MM.1S (cell line): ENCODE measurements around the gene EFCAB3.

Experiments used
- DNase-seq: peaks from one replicate; pipeline ENCODE4 v3.0.0-alpha.2; 2015
- H2AFZ ChIP-seq: fragments of 300-600 bp; sonication (generic); 2 replicates; pipeline ENCODE4 v1.6.0; 2016; ENCODE audit warnings: antibody characterized with exemption, low read length
- H3F3A ChIP-seq: fragments of 300-600 bp; sonication (generic); 2 replicates; pipeline ENCODE4 v1.6.1; 2016; ENCODE audit warnings: mild to moderate bottlenecking, antibody characterized with exemption, low read length, moderate library complexity, mixed read lengths; ENCODE audit not compliant: insufficient read depth
- H3K27ac ChIP-seq: fragments of 300-600 bp; sonication (generic); 2 replicates; pipeline ENCODE4 v1.5.1; 2016; ENCODE audit warnings: mild to moderate bottlenecking, low read length
- H3K27me3 ChIP-seq: fragments of 300-600 bp; sonication (generic); replicated peaks from 2 replicates; pipeline ENCODE4 v1.6.0; 2016; ENCODE audit warnings: low read length; ENCODE audit not compliant: insufficient read depth
- H3K36me3 ChIP-seq: fragments of 300-600 bp; sonication (generic); replicated peaks from 2 replicates; pipeline ENCODE4 v1.6.1; 2016; ENCODE audit warnings: mild to moderate bottlenecking, low read length, mixed read lengths; ENCODE audit not compliant: insufficient read depth
- H3K4me1 ChIP-seq: fragments of 300-600 bp; sonication (generic); 2 replicates; pipeline ENCODE4 v1.6.1; 2016; ENCODE audit warnings: low read length, mixed read lengths
- H3K4me2 ChIP-seq: fragments of 300-600 bp; sonication (generic); 2 replicates; pipeline ENCODE4 v1.6.0; 2016; ENCODE audit warnings: low read depth, low read length
- H3K4me3 ChIP-seq: fragments of 300-600 bp; sonication (generic); 2 replicates; pipeline ENCODE4 v1.5.1; 2016; ENCODE audit warnings: low read length, mixed read lengths
- H3K79me2 ChIP-seq: fragments of 300-600 bp; sonication (generic); 2 replicates; pipeline ENCODE4 v1.6.1; 2016; ENCODE audit warnings: mixed run types, low read length, mixed read lengths
- H3K9ac ChIP-seq: fragments of 300-600 bp; sonication (generic); 2 replicates; pipeline ENCODE4 v1.6.1; 2016; ENCODE audit warnings: low read length, mixed read lengths
- H3K9me2 ChIP-seq: fragments of 300-600 bp; sonication (generic); replicated peaks from 2 replicates; pipeline ENCODE4 v1.6.1; 2016; ENCODE audit warnings: mild to moderate bottlenecking, low read length, mixed read lengths; ENCODE audit not compliant: insufficient read depth
- H3K9me3 ChIP-seq: fragments of 300-600 bp; sonication (generic); replicated peaks from 2 replicates; pipeline ENCODE4 v1.6.1; 2016; ENCODE audit warnings: mild to moderate bottlenecking, low read length, mixed read lengths; ENCODE audit not compliant: insufficient read depth
- H4K20me1 ChIP-seq: fragments of 300-600 bp; sonication (generic); 2 replicates; pipeline ENCODE4 v1.6.1; 2016; ENCODE audit warnings: mild to moderate bottlenecking, low read length, moderate library complexity, mixed read lengths; ENCODE audit not compliant: insufficient read depth
- EZH2 ChIP-seq: fragments of 300-600 bp; sonication (generic); optimal IDR thresholded peaks from 2 replicates; pipeline ENCODE3; 2017; ENCODE audit warnings: low read depth, mild to moderate bottlenecking, antibody characterized with exemption, low read length, mixed read lengths
- EZH2phosphoT487 ChIP-seq: fragments of 300-600 bp; sonication (generic); IDR thresholded peaks from 2 replicates; pipeline ENCODE4 v1.6.1; 2018; ENCODE audit warnings: antibody characterized with exemption, low read length
- TF ChIP-seq, protein P1 (sequence below): fragments of 300-600 bp; sonication (generic); IDR thresholded peaks from 2 replicates; pipeline ENCODE4 v1.5.1; 2016; ENCODE audit warnings: antibody characterized with exemption, low read length, mixed read lengths

Gene EFCAB3

DNA sequence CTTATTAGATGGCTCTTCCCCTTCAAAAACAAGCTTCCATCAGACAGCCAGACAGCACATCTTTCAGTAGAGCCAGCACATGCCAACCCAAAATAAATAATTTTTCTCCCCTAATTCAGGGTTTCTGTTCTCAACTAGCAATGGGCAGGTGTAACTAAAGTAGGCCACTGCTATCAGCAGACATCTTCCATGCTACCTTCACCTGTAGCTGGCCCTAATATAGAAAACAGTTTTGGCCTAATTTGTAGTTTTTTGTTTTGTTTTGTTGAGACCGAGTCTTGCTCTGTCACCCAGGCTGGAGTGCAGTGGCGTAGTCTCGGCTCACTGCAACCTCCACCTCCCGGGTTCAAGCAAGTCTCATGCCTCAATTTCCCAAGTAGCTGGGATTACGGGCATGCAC lies 29.2 kb upstream of the EFCAB3 start:
- no peaks in the 10 kb centered on the region for H3K9me2 ChIP-seq
- no peaks in the 10 kb centered on the region for H4K20me1 ChIP-seq
- H3K27me3 ChIP-seq = no peaks in the 10 kb centered on the region
- TF ChIP-seq EZH2 (no peak), EZH2phosphoT487 (no peak)
- TF ChIP-seq, protein P1, sequence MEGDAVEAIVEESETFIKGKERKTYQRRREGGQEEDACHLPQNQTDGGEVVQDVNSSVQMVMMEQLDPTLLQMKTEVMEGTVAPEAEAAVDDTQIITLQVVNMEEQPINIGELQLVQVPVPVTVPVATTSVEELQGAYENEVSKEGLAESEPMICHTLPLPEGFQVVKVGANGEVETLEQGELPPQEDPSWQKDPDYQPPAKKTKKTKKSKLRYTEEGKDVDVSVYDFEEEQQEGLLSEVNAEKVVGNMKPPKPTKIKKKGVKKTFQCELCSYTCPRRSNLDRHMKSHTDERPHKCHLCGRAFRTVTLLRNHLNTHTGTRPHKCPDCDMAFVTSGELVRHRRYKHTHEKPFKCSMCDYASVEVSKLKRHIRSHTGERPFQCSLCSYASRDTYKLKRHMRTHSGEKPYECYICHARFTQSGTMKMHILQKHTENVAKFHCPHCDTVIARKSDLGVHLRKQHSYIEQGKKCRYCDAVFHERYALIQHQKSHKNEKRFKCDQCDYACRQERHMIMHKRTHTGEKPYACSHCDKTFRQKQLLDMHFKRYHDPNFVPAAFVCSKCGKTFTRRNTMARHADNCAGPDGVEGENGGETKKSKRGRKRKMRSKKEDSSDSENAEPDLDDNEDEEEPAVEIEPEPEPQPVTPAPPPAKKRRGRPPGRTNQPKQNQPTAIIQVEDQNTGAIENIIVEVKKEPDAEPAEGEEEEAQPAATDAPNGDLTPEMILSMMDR = no peak
- H3K4me3 ChIP-seq = no peak overlapping the region
- no peak overlapping the region for H3K4me2 ChIP-seq
- H3K9ac ChIP-seq = no peak overlapping the region
- H3F3A ChIP-seq = no peaks in the 10 kb centered on the region
- H3K79me2 ChIP-seq = no peaks in the 10 kb centered on the region
- no peak overlapping the region for H2AFZ ChIP-seq
- H3K36me3 ChIP-seq = no peaks in the 10 kb centered on the region
- no peak overlapping the region for H3K27ac ChIP-seq
- no peaks in the 10 kb centered on the region for H3K9me3 ChIP-seq
- no peaks in the 10 kb centered on the region for H3K4me1 ChIP-seq
- DNase-seq = no peak

DNA sequence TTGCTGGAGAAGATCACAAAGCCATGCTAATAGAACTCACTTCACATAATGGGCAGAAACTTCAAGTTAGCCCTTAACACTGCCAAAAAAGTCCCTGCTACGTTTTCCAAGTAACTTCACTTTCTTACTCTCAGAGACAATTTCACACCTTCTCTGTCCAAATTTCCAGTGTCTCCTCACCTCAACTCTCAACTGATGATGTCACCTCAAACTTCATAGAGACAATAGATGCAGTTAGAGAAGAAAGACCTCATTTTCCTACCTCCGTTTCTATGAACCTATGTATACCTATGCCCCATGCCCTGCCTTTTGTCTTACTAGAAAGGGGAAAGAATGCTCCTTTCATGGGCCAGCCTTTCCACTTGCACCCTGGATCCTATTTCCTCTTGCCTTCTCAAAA lies 14.2 kb upstream of the EFCAB3 start:
- H3K36me3 ChIP-seq = no peaks in the 10 kb centered on the region
- H3K9me3 ChIP-seq = no peaks in the 10 kb centered on the region
- H3F3A ChIP-seq = no peaks in the 10 kb centered on the region
- no peak overlapping the region for H3K27ac ChIP-seq
- H4K20me1 ChIP-seq = no peaks in the 10 kb centered on the region
- H3K27me3 ChIP-seq = no peaks in the 10 kb centered on the region
- no peak overlapping the region for H2AFZ ChIP-seq
- H3K4me2 ChIP-seq = no peak overlapping the region
- no peak for DNase-seq
- H3K4me3 ChIP-seq = no peak overlapping the region
- no peaks in the 10 kb centered on the region for H3K9me2 ChIP-seq
- H3K9ac ChIP-seq = no peak overlapping the region
- no peaks in the 10 kb centered on the region for H3K4me1 ChIP-seq
- H3K79me2 ChIP-seq = no peaks in the 10 kb centered on the region
- TF ChIP-seq EZH2phosphoT487 = no peak
- TF ChIP-seq, protein P1 = no peak
- TF ChIP-seq EZH2 = no peak

DNA sequence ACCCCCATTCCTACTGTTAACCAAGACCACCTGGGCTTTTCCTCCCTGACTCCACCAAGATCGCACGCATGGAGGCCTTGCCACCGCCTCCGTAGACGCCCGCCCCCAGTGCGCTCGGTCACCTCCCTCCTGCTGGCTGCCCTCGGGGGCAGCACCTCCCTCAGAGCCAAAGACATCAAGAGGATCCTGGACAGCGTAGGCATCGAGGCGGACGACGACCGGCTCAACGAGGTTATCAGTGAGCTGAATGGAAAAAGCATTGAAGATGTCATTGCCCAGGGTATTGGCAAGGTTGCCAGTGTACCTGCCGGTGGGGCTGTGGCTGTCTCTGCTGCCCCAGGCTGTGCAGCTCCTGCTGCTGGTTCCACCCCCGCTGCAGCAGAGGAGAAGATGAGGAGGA lies 1.2 kb downstream of the EFCAB3 start:
- Histone ChIP-seq H3K4me2 (no peak overlapping the region), H2AFZ (no peak overlapping the region), H4K20me1 (no peaks in the 10 kb centered on the region), H3K27ac (no peak overlapping the region), H3K4me3 (no peak overlapping the region), H3K9ac (no peak overlapping the region), H3K9me2 (no peaks in the 10 kb centered on the region), H3K36me3 (no peaks in the 10 kb centered on the region), H3K27me3 (no peaks in the 10 kb centered on the region), H3F3A (no peaks in the 10 kb centered on the region), H3K4me1 (no peaks in the 10 kb centered on the region), H3K9me3 (no peaks in the 10 kb centered on the region), H3K79me2 (no peaks in the 10 kb centered on the region)
- TF ChIP-seq, protein P1 = no peak
- TF ChIP-seq EZH2phosphoT487 (no peak), EZH2 (no peak)
- DNase-seq = no peak

DNA sequence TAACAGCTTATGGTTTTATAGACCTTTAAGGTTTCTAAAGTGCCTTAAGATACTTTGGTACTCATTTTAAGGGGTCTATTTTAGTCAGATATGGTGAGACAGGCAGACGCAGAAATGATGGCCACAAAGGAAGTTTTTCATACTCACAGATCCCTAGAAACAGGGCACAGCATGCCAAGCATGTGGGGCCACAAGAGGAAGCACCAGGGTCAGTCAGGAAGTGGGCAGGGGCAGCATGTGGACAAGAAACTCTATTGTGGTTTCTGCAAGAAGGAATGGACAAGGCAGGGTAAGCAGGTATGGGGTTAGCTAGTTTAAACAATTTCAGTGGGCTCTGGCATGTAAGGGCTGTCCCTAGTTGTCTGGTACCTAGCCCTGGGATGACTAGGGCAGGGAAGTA lies 8.5 kb downstream of the EFCAB3 start:
- no peaks in the 10 kb centered on the region for H3K36me3 ChIP-seq
- TF ChIP-seq EZH2 (no peak), EZH2phosphoT487 (no peak)
- TF ChIP-seq, protein P1 = no peak
- no peak overlapping the region for H3K4me2 ChIP-seq

More for the DNA sequence above, 8.5 kb downstream of the EFCAB3 start:
- H3K4me1 ChIP-seq = peaks cover 8% of the 10 kb centered on the region; the same call in 1 of the 2 replicates
- H3K4me3 ChIP-seq = no peak overlapping the region
- no peaks in the 10 kb centered on the region for H3K9me3 ChIP-seq
- no peak for DNase-seq
- H3F3A ChIP-seq = no peaks in the 10 kb centered on the region
- H3K9me2 ChIP-seq = no peaks in the 10 kb centered on the region
- no peak overlapping the region for H3K9ac ChIP-seq
- no peaks in the 10 kb centered on the region for H3K79me2 ChIP-seq
- no peaks in the 10 kb centered on the region for H3K27me3 ChIP-seq
- H2AFZ ChIP-seq = no peak overlapping the region
- H4K20me1 ChIP-seq = no peaks in the 10 kb centered on the region
- H3K27ac ChIP-seq = no peak overlapping the region
